HT1080 (cell line): ENCODE results near the gene BRIP1. TPM values are rescaled to one million over a fixed set of nuclear protein-coding genes. Genes with fewer than 3 reads are reported as not detected.
"Not testable (repeated sequence)": the region's sequence is repeated elsewhere in the genome, so short reads cannot be mapped to it uniquely, and the experiment has no call there.

ENCODE experiments used
- DNase-seq: peaks from one replicate; pipeline ENCODE4 v3.0.0-alpha.2; 2015; ENCODE audit warnings: low read depth
- total RNA-seq: library from RNA; depleted of rRNA; stranded (reverse); fragments of >200 nt; shearing (Covaris generic); gene quantifications from 2 replicates; pipeline ENCODE4 v1.2.3, GENCODE V29; 2014

The BRIP1 gene
- total RNA-seq, 1 experiment from 2014 or later = 8.8 TPM

DNA sequence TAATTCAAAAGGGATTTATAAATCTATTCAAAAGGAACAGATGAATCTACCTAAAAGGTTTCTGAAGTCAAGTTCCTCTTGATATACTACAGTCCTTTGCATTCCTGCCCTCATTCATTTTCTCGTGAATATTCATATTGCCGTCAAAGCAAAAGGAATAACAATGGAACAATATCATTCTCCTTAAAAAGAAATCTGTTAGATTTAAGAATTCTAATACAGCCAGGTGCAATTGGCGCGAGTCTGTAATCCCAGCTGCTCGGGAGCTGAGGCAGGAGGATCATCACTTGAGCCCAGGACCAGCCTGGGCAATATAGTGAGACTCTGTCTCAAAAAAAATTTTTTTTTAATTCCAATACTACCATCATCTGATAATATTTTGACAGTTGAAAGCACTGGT, 130.3 kb downstream of the BRIP1 start:
- no peak for DNase-seq

DNA sequence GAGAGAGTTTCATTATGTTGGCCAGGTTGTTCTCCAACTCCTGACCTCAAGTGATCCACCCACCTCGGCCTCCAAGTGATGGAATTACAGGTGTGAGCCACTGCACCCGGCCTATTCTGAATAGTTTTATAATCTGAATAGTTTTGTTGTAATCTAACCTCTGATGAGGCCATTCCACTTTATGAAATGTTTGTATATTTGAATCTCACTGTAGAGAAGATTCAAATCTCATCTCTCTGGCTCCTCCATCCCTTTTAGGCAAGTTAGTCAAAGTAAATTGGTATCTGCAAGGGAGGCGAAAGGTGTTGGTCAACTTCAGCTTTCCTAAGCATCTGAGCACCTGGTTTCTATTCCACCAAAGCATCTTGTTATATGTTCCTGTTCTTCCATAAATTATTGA, 131.2 kb downstream of the BRIP1 start:
- no peak for DNase-seq

DNA sequence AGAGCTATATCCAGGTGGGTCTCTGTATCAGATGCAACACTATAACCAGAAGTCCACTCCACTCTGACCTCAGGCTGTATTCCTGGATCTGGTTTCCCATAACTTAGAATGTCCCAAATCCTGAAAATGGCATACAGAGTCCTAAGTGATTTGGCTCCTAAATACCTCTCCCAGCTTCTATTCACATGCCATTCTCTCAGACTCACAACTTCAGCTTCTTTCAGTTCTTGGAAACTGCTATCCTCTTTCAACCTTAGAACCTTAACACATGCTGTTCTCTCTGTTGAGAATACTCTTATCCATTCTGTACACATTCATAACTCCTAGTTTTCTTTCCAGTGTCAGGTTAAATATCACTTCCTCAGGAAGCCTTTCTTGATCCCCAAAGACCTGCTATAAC, 132.0 kb downstream of the BRIP1 start:
- no peak for DNase-seq

DNA sequence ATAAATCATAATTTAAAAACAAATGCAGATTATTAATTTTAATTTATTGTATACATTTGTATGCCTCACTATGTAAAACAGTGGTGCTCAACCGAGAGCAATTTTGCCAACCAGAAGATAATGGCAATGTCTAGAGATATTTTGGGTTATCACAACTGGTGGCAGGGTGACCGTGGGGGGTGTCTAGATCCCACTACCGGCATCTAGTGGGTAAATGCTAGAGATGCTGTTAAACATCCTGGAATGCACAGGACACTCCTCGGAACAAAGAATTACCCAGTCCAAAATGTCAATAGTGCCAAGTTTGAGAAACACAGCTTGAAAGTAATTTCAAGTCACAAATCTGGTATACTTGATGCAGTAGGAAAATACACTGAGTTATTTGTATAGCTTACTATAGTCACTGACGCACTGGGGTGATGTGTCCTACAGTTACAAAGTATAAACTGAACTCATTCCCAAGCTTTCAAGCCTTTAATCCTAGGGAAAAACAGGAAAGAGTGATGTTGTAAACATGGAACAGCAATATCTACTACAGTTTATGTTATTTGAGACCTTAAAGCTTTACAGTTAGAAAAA, 133.5 kb downstream of the BRIP1 start:
- DNase-seq = no peak

DNA sequence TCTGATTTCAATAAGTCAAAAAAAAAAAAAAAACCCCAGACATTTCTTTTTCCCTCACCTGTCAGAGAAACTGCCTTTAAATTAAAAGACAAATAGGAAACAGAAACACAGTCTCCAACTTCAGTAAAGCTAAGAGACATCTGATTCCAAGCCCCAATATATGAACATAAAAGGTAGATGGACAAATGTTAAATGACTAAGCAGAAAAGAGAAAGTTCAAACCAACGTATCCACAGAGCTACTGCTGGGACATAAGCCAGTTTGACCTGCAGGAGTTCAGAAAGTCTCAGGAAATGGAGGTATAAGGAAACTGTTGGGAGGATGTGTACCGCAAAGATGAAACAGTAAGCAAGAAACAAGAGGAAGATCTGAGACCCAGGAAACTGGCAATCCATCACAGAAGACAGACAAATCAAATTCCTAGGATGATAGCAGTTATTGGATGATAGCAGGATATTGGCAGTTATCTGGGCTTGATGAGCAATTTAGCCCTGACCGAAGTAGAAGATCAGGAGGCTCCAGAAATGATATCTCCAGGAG, 135.0 kb downstream of the BRIP1 start:
- no peak for DNase-seq

DNA sequence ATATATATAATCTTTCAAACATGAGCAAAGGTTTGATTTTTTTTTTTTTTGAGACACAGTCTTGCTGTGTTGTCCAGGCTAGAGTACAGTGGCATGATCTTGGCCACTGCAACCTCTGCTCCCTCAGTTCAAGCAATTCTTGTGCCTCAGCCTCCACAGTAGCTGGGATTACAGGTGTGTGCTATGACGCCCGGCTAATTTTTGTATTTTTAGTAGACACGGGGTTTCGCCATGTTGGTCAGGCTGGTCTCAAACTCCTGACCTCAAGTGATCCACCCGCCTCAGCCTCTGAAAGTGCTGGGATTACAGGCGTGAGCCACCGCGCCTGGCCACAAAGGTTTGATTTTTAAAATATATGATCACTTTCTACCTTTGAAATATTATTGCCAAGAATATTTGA, 135.5 kb downstream of the BRIP1 start:
- DNase-seq = not testable (repeated sequence)

DNA sequence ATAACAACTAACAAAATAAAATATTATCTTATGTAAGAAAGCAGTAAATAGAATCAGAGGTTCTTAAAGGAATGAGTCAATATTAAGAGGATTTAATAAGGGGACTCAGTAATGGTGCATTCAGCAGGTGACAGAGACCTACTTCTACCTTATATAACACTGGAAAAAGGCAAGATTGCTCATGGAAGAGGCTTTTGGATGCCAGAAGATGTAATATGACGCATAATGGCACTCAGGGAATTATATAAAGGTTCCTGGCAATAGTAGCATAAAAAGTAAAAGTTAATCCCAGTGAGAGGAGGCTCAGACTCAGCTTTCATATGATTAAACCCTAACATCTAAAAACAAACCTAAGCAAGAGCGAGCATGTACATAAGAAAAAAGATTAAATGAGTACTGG, 136.4 kb downstream of the BRIP1 start:
- DNase-seq = no peak

DNA sequence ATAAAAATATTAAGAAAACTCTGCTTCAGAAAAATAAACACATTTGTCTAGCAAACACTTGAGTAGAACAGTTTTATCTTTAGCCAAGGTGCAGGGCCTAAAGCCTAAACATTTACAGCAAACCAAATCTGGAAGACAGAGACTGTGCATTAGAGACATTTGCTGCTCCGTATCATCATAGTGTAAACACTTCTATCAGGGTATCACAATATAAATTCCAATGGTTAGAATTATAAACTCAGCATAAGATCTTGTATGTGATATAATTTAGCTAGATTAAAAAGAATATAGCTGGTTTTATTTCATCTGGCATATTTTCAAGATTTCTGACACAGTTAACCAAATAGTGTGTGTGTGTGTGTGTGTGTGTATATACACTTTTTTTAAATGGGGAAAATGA, 138.6 kb downstream of the BRIP1 start:
- DNase-seq = no peak

DNA sequence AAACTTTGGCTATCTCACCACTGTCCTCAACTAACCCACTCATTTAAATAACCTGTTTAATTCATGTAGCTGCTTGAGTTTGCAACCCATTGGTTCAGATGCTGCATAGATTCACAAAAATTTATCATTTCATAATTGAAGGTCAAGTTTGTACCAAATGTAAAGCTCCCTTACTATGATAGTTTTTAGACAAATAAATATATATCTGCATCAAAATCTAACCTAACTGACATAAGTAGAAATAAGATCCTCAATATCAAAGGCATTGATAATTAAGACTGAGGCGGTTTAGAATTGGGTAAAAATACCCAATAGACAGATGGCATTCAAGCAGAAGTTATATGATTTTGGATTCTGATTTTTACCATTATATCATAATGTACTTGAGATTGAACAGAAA, 139.4 kb downstream of the BRIP1 start:
- no peak for DNase-seq

DNA sequence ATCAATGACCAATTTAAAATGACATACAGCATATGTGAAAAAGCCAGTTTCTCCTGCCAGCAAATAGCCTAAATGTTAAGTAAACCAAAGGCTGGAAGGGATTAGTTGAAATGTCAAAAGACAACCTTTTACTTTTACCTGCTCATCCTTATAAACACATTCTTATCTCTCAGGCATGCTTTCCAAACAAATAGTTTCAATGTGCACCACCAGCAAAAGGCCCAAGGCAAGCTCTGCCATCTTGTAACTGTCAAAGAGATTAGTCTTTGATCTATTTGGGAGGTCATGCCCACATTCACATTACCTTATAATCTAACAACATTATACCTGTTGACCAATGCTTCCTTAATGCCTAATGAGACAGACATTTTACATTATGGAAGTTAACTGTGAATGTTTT, 140.1 kb downstream of the BRIP1 start:
- DNase-seq = no peak

DNA sequence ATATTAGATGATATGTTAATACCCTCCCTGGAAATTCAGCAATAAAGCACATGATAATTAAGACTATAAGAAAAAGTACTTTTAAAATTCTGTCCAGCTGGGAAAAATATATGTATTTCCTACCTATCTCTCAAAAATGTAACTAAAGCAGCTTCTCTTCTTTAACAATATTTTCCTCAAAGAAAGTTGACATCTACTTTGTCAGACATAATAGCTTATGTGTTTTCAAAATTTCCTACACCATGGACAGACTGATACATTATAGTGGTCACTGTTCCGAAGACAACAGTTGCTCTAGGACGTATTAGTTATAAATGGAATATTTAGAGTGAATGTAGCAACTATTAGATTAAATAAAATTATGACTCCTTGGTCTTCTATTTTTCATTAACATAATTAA, 140.9 kb downstream of the BRIP1 start:
- DNase-seq = no peak

DNA sequence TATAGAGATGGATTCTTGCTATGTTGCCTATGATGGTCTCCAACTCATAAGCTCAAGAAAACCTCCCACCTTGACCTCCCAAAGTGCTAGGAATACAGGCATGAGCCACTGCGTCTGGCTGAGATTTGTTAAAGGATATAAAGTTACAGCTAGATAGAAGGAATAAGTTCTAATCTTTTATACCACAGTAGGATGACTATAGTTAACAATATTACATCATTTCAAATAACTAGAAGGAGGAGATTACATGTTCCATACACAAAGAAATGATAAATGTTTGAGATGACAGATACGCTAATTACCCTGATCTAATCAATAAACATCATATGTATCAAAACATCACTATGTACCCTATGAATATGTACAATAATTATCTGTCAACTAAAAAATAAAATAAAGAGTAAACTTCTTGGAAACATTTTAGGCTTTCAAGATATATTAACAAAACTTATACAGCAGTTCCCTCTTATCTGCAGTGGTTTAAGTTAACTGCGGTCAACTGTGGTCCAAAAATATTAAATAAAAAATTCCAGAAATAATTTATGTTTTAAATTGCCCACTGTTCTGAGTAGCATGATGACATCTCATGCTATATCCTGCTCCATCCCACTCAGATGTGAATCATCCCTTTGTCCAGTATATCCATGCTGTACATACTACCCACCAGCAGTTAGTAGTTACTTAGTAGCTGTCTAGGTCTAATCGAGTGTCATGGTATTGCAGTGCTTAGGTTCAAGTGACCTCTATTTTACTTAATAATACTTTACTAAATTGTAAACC, 143.1 kb downstream of the BRIP1 start:
- no peak for DNase-seq

DNA sequence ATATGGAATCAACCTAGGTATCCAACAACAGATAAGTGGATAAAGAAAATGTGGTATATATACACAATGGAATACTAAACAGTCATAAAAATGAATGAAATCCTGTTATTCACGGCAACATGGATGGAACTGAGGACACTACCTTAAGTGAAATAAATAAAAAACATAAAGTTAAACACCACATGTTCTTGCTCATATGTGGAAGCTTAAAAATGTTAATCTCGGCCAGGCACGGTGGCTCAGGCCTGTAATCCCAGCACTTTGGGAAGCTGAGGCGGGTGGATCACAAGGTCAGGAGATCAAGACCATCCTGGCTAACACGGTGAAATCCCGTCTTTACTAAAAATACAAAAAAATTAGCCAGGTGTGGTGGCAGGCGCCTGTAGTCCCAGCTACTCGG, 144.1 kb downstream of the BRIP1 start:
- not testable (repeated sequence) for DNase-seq

DNA sequence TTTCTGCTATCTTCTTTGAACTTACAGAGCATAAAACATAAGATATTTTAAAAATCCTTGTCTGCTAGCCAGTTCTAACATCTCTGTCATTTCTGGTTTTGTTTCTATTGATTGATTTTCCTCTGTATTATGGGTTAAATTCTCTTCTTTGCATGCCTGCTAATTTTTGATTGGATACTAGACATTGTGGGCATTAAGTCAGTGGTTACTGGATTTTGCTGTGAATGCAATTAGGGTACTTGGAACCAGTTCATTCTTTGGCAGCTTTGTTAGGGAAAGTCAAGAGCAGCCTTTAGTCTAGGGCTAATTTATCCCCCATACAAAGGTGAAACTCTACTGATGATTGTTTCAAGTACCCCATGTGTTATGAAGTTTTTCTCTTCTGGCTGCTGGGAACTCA, 145.3 kb downstream of the BRIP1 start:
- no peak for DNase-seq

DNA sequence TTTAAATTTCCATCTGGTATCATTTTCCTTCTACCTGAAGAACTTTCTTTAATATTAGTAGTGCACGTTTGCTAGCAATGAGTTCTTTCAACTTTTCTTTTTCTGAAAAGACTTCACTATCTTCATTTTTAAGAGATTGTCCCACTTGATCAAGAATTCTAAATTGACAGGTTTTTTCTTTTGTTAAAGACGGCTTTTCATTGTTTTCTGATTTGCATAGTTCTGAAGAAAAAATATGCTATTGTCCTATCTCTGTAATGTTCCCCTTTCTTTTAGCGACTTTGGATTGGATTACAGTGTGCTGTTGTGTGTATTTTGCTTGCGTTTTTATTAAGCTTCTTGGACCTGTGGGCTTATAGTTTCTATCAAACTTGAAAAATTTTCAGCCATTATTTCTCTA, 146.0 kb downstream of the BRIP1 start:
- DNase-seq = no peak

DNA sequence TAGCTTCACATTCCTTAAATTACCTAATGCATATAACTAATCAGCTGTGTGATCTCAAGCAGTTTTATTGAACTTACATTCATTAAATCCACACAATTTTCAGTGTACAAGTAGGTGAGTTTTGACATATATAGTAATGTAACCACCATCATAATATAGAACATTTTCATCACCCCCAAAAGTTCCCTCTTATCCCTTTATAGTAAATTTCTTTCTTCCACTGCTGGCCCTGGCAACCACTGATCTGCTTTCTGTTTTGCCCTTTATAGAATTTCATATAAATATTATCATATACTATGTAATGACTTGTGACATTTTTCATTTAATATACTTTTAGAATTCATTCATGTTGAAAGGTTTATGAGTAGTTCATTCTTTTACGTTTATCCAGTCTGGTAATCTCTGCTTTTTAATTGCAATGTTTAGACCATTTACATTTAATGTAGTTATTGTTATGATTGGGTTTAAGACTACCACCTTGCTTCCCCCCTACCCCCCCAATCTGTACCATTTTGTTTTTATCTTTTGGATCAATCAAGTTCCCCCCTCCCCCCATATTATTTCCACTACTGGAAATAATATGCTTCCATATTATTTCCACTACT, 147.0 kb downstream of the BRIP1 start:
- DNase-seq = no peak

DNA sequence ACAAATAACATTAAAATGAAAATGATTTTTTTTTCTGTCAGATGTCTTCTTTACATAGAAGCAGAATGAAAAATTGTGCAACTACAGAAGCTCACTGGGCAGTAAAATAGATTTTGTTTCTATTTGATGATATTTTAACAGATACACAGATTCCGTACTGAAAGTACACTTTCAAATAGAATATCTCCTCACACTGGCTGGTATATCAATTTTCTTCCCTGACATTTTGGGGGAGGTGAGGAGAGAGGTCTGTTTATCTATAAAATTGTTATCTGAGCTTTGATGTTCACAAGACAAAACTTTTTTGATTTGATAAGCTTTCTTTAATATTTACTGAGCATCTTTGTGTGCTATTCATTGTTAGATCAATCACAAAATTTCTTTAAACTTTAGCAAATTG, 148.0 kb downstream of the BRIP1 start:
- no peak for DNase-seq

DNA sequence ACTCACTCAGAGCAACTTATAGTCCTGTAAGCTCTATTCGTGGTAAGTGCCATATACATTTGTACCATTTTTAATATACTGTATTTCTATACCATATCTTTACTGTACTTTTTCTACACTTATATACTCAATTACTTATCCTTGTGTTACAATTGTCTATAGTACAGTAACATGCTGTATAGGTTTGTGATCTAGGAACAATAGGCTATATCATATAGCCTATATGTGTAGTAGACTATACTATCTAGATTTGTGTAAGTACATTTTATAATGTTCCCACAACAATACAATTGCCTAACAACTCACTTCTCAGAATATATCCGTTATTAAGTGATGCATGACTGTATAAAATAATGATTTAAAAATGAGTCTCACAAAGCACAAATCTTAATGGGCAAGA, 149.0 kb downstream of the BRIP1 start:
- DNase-seq = no peak

DNA sequence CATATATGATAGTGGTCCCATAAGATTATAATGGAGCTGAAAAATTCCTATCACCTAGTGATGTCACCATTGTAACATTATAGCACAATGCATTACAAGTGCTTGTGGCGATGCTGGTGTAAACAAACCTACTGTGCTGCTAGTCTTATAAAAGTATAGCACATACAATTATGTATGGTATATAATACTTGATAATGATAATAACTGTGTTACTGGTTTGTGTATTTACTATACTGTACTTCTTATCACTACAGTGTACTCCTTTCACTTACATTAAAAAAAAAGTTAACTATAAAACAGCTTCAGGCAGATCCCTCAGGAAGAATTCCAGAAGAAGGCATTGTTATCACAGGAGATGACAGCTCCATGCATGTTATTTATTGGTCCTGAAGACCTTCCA, 150.3 kb downstream of the BRIP1 start:
- DNase-seq = no peak

DNA sequence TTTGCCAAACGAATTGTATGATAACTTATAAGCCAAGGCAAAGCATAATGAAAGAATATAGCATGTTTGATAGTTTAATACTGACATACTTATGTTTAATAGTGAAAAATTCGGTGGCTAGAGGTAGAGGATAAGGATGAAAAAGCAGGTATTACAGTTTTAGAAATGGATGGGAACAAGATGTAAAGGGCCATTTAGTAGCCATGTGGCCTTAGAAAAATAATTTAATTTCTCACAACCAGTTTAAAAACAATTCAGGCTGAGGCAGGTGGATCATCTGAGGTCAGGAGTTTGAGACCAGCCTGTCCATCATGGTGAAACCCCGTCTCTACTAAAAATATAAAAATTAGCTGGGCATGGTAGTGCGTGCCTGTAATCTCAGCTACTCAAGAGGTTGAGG, 152.8 kb downstream of the BRIP1 start:
- no peak for DNase-seq

DNA sequence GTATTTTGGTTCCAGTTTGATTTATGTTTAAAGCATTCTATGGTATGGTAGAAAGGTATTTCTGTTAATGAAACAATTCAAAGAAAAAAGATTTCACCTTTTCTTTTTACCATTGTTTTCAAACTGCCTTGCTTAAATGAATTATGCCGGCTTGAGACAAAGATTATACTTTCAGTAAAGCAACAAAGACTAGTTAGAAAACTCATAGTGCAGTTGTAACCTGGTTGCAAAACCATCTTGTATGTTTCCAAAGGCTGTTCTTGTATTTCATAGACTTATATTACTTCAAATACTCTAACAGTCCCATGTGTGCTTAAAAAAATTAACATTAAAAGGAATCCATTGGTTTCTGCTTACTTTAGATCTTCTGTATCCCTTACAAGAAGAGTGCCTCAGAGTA, 153.8 kb downstream of the BRIP1 start:
- no peak for DNase-seq

DNA sequence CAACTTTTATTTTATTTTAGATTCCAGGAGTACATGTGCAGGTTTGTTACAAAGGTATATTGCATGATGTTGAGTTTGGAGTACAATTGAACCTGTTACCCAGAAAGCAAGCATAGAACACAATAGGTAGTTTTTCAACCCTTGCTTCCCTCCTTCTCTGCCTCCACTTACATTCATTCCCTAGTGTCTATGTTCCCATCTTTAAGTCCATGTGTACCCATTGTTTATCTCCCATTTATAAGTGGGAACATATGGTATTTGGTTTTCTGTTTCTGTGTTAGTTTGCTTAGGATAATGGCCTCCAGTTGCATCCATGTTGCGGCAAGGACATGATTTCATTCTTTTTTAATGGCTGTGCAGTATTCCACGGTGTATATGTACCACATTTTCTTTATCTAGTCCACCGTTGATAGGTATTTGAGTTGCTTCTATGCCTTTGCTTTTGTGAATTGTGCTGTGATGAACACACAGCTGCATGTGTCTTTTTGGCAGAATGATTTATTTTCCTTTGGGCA, 158.3 kb downstream of the BRIP1 start:
- DNase-seq = no peak

DNA sequence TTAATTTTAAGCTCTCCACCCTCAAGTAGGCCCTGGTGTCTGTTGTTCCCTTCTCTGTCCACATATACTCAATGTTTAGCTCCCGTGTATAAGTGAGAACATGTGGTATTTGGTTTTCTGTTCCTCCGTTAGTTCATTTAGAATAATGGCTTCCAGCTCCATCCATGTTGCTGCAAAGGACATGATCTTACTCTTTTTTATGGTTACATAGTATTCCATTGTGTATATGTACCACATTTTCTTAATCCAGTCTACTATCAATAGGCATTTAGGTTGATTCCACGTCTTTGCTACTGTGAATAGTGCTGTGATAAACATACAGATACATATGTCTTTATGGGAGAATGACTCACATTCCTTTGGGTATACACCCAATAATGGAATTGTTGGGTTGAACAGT, 160.9 kb downstream of the BRIP1 start:
- DNase-seq = no peak
